ENCODE measurements around the gene TMEM52.
A peak's percentile ranks its signal among the peaks of the same experiment; 100 is the strongest.

TMEM52 gene

DNA sequence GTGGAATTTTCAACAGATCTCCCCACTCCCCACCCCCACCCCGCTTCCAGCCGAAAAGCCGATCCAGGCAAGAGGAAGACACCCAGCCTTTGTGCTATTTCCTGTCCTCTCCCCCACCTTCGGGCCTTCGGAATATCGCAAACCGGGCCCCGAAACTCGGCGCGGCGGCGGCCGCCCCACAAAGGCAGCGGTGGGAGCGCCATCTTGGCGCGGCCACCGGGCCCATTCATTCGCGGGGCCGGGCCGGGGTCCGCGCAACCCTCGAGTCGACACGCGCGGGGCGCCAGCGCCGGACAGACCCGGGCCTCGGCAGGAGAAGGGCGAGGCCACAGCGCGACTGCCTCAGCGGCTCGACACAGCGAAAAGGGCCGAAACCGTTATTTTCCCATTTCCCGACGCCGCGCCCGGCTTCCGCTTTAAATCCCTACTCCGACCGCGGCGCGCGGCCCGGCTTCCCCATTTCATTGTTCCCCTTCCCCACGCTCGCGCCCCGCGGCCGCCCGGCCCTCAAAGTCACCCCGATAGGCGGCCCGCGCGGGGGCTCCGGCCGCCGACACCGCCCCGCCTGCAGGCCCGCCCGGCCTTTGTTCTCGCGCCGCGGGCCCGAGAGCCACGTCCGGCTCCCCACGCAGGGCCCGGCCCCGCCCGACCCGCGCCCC, 29.1 kb downstream of the TMEM52 start (continued):
- TF ChIP-seq, protein P1, sequence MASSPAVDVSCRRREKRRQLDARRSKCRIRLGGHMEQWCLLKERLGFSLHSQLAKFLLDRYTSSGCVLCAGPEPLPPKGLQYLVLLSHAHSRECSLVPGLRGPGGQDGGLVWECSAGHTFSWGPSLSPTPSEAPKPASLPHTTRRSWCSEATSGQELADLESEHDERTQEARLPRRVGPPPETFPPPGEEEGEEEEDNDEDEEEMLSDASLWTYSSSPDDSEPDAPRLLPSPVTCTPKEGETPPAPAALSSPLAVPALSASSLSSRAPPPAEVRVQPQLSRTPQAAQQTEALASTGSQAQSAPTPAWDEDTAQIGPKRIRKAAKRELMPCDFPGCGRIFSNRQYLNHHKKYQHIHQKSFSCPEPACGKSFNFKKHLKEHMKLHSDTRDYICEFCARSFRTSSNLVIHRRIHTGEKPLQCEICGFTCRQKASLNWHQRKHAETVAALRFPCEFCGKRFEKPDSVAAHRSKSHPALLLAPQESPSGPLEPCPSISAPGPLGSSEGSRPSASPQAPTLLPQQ (tag by site-specific recombination; IDR thresholded peaks at IDR 0.05), result peak; percentile 84
- TF ChIP-seq ZNF621 (tag by site-specific recombination; IDR thresholded peaks at IDR 0.05), result no peak
- 0 out of 2 replicates have a peak, but pooled peaks have one; percentile 27 for TF ChIP-seq KLF1 (tag by site-specific recombination; IDR thresholded peaks at IDR 0.05)
- TF ChIP-seq ZNF76 (tag by site-specific recombination; IDR thresholded peaks at IDR 0.05; ENCODE audit: borderline replicate concordance, low read depth), result peak; percentile 81; the same call in 1 of the 2 replicates
- 0 out of 2 replicates have a peak, but pooled peaks have one; percentile 37 for TF ChIP-seq ZBTB8A (tag by site-specific recombination; IDR thresholded peaks at IDR 0.05)
- TF ChIP-seq YY1 (tag by site-specific recombination; IDR thresholded peaks at IDR 0.05), result peak; percentile 67; the same call in 1 of the 2 replicates
- TF ChIP-seq ZSCAN30 (tag by site-specific recombination; IDR thresholded peaks at IDR 0.05), result 0 out of 2 replicates have a peak, but pooled peaks have one; percentile 28
- TF ChIP-seq ZNF354C (tag by site-specific recombination; IDR thresholded peaks at IDR 0.05; ENCODE audit: borderline replicate concordance, low read depth), result no peak
- TF ChIP-seq ZBTB20 (tag by site-specific recombination; IDR thresholded peaks at IDR 0.05), result peak; percentile 93

DNA sequence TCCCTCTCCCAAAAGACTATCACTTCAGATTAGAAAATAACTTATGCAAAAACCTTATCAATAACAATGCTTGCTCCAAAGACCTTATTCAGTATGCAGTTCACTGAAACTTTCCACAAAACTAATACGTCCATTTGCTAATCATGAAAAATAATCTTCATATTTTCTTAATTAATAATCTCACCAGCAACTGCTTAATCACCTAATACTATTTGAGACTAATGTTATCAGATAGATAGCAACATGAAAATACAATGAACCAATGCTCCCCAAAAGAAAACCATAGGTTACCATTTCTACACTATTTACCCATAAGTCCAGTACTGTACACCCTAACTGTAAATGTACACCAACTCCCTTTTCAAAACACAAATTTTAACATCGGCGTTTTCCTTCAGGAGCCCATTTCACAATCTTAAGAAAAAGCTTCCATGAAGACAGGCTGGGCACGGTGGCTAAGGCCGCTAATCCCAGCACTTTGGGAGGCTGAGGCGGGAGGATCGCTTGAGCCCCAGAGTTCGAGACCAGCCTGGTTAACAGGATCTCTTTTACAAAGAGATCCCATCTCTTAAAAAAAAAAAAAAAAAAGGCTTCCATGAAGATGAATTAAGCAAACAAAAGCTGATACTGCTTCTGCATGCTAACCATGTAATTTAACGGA, 29.9 kb downstream of the TMEM52 start:
- TF ChIP-seq IKZF3 (tag by site-specific recombination; IDR thresholded peaks at IDR 0.05) (no peak), ZNF76 (tag by site-specific recombination; IDR thresholded peaks at IDR 0.05; ENCODE audit: borderline replicate concordance, low read depth) (no peak), HOXD13 (CRISPR knock-in tag; IDR thresholded peaks at IDR 0.05; ENCODE audit: borderline replicate concordance) (no peak), SP2 (tag by site-specific recombination; IDR thresholded peaks at IDR 0.05) (no peak), KLF1 (tag by site-specific recombination; IDR thresholded peaks at IDR 0.05) (no peak), ZNF658 (tag by site-specific recombination; IDR thresholded peaks at IDR 0.05) (no peak), ZNF121 (tag by site-specific recombination; IDR thresholded peaks at IDR 0.05) (no peak), ZNF157 (tag by site-specific recombination; IDR thresholded peaks at IDR 0.05) (no peak), MZF1 (tag by site-specific recombination; IDR thresholded peaks at IDR 0.05; ENCODE audit: borderline replicate concordance) (no peak), ZNF514 (tag by site-specific recombination; IDR thresholded peaks at IDR 0.05) (no peak), ZNF629 (tag by site-specific recombination; IDR thresholded peaks at IDR 0.05) (no peak), KLF10 (tag by site-specific recombination; IDR thresholded peaks at IDR 0.05) (no peak), ZNF423 (tag by site-specific recombination; IDR thresholded peaks at IDR 0.05) (no peak), ZNF23 (tag by site-specific recombination; IDR thresholded peaks at IDR 0.05; ENCODE audit: borderline replicate concordance) (no peak), ZNF24 (tag by site-specific recombination; IDR thresholded peaks at IDR 0.05) (no peak), ZNF660 (tag by site-specific recombination; IDR thresholded peaks at IDR 0.05) (no peak), ZNF621 (tag by site-specific recombination; IDR thresholded peaks at IDR 0.05) (no peak), GFI1B (tag by site-specific recombination; IDR thresholded peaks at IDR 0.05) (no peak)
- TF ChIP-seq, protein P2, sequence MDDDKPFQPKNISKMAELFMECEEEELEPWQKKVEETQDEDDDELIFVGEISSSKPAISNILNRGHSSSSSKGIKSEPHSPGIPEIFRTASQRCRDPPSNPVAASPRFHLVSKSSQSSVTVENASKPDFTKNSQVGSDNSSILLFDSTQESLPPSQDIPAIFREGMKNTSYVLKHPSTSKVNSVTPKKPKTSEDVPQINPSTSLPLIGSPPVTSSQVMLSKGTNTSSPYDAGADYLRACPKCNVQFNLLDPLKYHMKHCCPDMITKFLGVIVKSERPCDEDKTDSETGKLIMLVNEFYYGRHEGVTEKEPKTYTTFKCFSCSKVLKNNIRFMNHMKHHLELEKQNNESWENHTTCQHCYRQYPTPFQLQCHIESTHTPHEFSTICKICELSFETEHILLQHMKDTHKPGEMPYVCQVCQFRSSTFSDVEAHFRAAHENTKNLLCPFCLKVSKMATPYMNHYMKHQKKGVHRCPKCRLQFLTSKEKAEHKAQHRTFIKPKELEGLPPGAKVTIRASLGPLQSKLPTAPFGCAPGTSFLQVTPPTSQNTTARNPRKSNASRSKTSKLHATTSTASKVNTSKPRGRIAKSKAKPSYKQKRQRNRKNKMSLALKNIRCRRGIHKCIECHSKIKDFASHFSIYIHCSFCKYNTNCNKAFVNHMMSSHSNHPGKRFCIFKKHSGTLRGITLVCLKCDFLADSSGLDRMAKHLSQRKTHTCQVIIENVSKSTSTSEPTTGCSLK (tag by site-specific recombination; IDR thresholded peaks at IDR 0.05), result no peak
- TF ChIP-seq, protein P3, sequence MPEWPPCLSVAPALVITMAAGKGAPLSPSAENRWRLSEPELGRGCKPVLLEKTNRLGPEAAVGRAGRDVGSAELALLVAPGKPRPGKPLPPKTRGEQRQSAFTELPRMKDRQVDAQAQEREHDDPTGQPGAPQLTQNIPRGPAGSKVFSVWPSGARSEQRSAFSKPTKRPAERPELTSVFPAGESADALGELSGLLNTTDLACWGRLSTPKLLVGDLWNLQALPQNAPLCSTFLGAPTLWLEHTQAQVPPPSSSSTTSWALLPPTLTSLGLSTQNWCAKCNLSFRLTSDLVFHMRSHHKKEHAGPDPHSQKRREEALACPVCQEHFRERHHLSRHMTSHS (tag by site-specific recombination; IDR thresholded peaks at IDR 0.05), result no peak
- ChIA-PET CTCF (interaction anchor here (0.7 to 1.4 kb wide), 2 partner anchors 19 to 887 kb away, joined by 3 read pairs; no protein-coding TSS in a partner anchor), POLR2A (interaction anchor here (0.9 kb wide), 1 partner anchor 26 kb away, joined by 3 read pairs; no protein-coding TSS in a partner anchor)
- H3K36me3 ChIP-seq (ENCODE audit: control insufficient read depth in 2 of 2, insufficient read depth in 1 of 2, low read length in 2 of 2), result peaks cover 0 to 3% of the 10 kb centered on the region in 2 experiments; a peak in 1 of 3 replicates
- no peaks in the 10 kb centered on the region for H3K9me3 ChIP-seq (ENCODE audit: control insufficient read depth, insufficient read depth, low read depth, low read length)
- H3K27ac ChIP-seq (ENCODE audit: extremely low read depth, low read depth, low read length), result peak overlapping the region; percentile 96; the same call in 1 of the 2 replicates
- H3K4me3 ChIP-seq (ENCODE audit: low read depth, low read length), result peak overlapping the region; percentile 88
- peaks cover 8% of the 10 kb centered on the region for H3K4me1 ChIP-seq (ENCODE audit: control insufficient read depth, insufficient read depth, low read length)
